ENCODE data around the gene SLC24A4.
A peak's percentile ranks its signal among the peaks of the same experiment; 100 is the strongest.

The SLC24A4 gene

GRCh38 chr14:92351750-92352149, 28.8 kb downstream of the SLC24A4 start:
- no peaks in the 10 kb centered on the region for H3F3A ChIP-seq (ENCODE audit: insufficient read depth)
- no peak overlapping the region for H3K4me2 ChIP-seq (ENCODE audit: low read depth, low read length, poor library complexity, severe bottlenecking)
- no peaks in the 10 kb centered on the region for H3K36me3 ChIP-seq (ENCODE audit: low read length)
- no peak overlapping the region for H3K27ac ChIP-seq (ENCODE audit: low read depth, low read length)
- TF ChIP-seq CTCF (IDR thresholded peaks at IDR 0.05; ENCODE audit: insufficient read depth, low read length, poor library complexity, severe bottlenecking), result no peak
- TF ChIP-seq EZH2phosphoT487 (conservative IDR thresholded peaks at IDR 0.05; ENCODE audit: low read length), result no peak
- H4K20me1 ChIP-seq (ENCODE audit: low read depth, low read length), result no peaks in the 10 kb centered on the region
- H3K27me3 ChIP-seq (ENCODE audit: low read length), result no peaks in the 10 kb centered on the region
- H3K79me2 ChIP-seq (ENCODE audit: insufficient read depth, low read length), result no peaks in the 10 kb centered on the region
- H3K9ac ChIP-seq (ENCODE audit: low read length), result no peak overlapping the region
- H3K9me3 ChIP-seq (ENCODE audit: insufficient read depth, low read length), result no peaks in the 10 kb centered on the region
- H3K4me3 ChIP-seq (ENCODE audit: insufficient read depth, low read length, poor library complexity, severe bottlenecking), result no peak overlapping the region
- H2AFZ ChIP-seq (ENCODE audit: low read depth, low read length, severe bottlenecking), result no peak overlapping the region
- no peaks in the 10 kb centered on the region for H3K9me2 ChIP-seq (replicated peaks; ENCODE audit: insufficient read depth, low read length)

GRCh38 chr14:92352158-92352985, 29.4 kb downstream of the SLC24A4 start:
- no peak overlapping the region for H3K4me3 ChIP-seq (ENCODE audit: insufficient read depth, low read length, poor library complexity, severe bottlenecking)
- H3K4me2 ChIP-seq (ENCODE audit: low read depth, low read length, poor library complexity, severe bottlenecking), result no peak overlapping the region
- no peaks in the 10 kb centered on the region for H3K27me3 ChIP-seq (ENCODE audit: low read length)
- H4K20me1 ChIP-seq (ENCODE audit: low read depth, low read length), result no peaks in the 10 kb centered on the region
- H3K79me2 ChIP-seq (ENCODE audit: insufficient read depth, low read length), result no peaks in the 10 kb centered on the region
- H3K9ac ChIP-seq (ENCODE audit: low read length), result no peak overlapping the region
- no peaks in the 10 kb centered on the region for H3K36me3 ChIP-seq (ENCODE audit: low read length)
- H3K27ac ChIP-seq (ENCODE audit: low read depth, low read length), result no peak overlapping the region
- no peaks in the 10 kb centered on the region for H3K9me2 ChIP-seq (replicated peaks; ENCODE audit: insufficient read depth, low read length)
- H3K9me3 ChIP-seq (ENCODE audit: insufficient read depth, low read length), result no peaks in the 10 kb centered on the region
- no peak overlapping the region for H2AFZ ChIP-seq (ENCODE audit: low read depth, low read length, severe bottlenecking)
- TF ChIP-seq EZH2phosphoT487 (conservative IDR thresholded peaks at IDR 0.05; ENCODE audit: low read length) (no peak), CTCF (IDR thresholded peaks at IDR 0.05; ENCODE audit: insufficient read depth, low read length, poor library complexity, severe bottlenecking) (peak; percentile 50)
- no peaks in the 10 kb centered on the region for H3F3A ChIP-seq (ENCODE audit: insufficient read depth)

- Histone ChIP-seq H3K79me2 (ENCODE audit: insufficient read depth, low read length) (no peaks in the 10 kb centered on the region), H3K9me3 (ENCODE audit: insufficient read depth, low read length) (no peaks in the 10 kb centered on the region), H3K36me3 (ENCODE audit: low read length) (no peaks in the 10 kb centered on the region), H4K20me1 (ENCODE audit: low read depth, low read length) (no peaks in the 10 kb centered on the region), H3K9me2 (replicated peaks; ENCODE audit: insufficient read depth, low read length) (no peaks in the 10 kb centered on the region), H2AFZ (ENCODE audit: low read depth, low read length, severe bottlenecking) (no peak overlapping the region), H3K27ac (ENCODE audit: low read depth, low read length) (no peak overlapping the region), H3K4me2 (ENCODE audit: low read depth, low read length, poor library complexity, severe bottlenecking) (no peak overlapping the region), H3K4me3 (ENCODE audit: insufficient read depth, low read length, poor library complexity, severe bottlenecking) (no peak overlapping the region), H3K9ac (ENCODE audit: low read length) (no peak overlapping the region), H3K27me3 (ENCODE audit: low read length) (no peaks in the 10 kb centered on the region), H3F3A (ENCODE audit: insufficient read depth) (no peaks in the 10 kb centered on the region)
- no peak for TF ChIP-seq CTCF (IDR thresholded peaks at IDR 0.05; ENCODE audit: insufficient read depth, low read length, poor library complexity, severe bottlenecking)
- no peak for TF ChIP-seq EZH2phosphoT487 (conservative IDR thresholded peaks at IDR 0.05; ENCODE audit: low read length)
Observed at GRCh38 chr14:92353447-92353846, 30.5 kb downstream of the SLC24A4 start.
